Measurements from ENCODE around the gene ARID1B.

Gene ARID1B

DNA sequence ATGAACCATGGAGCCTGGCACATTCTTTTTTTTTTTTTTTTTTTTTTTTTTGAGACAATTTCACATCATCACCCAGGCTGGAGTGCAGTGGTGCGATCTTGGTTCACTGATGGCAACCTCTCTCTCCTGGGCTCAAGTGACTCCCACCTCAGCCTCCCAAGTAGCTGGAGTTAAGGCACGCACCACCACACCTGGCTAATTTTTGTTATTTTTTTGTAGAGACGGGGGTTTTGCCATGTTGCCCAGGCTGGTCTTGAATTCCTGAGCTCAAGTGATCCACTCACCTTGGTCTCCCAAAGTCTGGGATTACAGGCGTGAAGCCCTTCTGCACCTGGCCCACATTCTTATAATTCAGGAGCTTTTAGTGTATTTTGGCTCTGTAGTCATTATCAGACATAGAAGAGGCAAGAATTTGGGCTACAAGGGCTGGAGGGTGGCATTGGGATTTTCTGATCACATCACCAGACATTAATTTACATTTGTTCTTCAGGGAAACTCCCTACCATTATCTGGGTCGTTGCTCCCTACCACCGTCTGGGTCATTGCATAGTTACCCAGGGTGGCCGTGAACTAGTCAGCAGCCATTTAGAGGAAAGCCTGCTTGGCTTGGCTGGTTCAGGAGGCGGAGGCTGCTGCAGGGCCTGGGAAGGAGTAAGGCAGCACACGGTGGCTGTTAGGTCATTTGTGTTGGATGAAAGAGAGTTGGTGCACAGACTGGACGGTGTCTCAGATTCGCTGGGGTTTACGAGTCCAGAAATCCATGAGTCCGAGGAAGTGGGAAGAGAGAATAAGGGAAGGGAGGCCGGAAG, 17.6 kb downstream of the ARID1B start:
- DNase-seq, result no peak

DNA sequence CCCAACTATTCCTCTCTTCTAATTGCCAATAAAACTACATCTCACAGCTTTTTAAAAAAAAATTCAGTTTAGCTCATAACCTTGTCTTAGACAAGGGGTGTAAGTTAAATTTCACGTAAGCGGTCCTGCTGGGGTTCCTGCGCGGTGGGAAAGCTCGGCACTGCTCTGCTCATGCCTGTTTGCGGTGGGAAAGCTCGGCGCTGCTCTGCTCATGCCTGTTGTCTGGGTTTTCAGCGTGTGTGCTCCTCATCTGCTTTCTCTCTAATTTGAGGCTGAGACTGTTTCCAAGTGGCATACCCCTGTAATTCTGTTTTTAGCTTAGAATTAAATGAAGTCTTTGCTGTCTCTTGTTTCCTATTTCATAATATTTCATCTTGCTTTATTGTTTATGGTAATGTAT, 18.6 kb downstream of the ARID1B start:
- peak; percentile 41 for DNase-seq

DNA sequence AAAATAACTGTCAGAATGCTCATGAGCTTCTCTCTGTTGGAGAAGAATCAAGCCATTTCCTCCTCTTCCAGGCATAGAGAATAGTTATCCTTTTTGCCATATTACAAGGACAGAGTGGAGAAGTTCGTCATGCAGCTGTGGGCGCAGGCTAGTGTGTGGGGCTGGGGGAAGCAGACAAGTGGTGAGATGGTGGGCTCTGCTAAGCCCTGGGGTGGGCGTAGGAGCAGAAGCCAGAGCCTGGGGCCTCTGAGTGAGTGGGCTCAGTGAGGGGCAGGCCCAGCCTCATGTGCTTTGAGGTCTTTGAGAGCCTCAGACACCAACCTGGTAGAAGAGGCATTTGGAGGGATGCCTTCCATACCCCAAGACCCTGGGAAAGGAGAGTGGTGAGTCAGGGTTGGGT, 19.4 kb downstream of the ARID1B start:
- no peak for DNase-seq

DNA sequence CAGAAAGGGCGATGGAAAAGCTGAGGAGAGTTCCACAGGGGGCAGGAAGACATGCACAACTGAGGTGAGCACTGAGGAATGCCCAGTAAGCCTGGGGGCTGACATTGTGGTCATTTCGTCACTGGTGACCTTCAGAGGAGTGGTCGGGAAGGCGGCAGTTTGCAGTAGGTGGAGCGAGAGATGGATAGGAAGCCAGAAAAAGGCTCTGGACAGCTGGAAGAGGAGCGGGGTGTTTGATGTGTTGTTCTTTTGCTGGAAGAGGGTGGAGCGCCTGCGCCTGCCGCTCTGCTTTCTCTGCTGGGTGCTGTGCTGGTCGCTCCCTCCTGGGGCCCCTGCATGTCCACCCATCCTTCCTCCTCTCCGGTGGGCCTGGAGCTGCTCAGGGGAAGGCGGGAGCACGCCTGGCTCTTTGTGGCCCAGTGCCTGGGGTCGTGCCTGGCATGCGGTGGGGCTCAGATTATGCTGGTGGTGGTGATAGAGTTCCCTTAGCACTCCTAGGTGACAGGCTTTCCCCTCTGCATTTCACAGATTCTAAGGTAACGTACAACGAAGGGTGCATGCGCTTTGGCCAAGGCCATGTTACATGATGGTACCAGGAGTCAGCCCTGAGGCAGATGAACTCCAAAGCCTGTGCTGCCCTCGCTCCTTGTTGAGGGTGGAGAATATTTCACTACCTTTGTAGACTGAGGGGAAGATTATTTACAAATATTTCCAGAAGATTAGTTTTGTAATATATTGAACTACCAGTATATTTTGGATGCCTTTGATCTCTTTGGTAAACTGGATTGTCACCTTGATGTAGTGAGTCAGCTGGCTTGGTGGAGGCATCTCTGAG, 20.9 kb downstream of the ARID1B start:
- DNase-seq, result no peak

DNA sequence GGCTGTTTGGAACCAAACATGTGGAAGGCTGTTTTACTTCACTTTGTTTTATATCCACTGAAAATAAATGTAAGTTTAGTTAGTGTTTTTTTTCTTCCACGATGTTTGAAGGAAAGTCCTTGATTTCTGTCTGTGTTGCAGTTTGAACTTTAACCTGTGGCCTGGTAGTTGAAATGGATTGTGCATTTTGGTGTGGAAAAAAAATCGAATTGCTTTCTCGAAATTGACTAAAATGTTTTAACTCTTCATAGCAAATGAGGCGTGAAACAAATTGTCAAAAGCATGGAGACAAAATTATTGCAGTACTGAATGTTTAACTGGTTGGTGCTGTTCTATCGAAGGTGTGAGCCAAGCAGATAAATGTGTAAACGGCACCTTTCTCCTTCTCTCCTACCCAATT, 24.5 kb downstream of the ARID1B start:
- no peak for DNase-seq

DNA sequence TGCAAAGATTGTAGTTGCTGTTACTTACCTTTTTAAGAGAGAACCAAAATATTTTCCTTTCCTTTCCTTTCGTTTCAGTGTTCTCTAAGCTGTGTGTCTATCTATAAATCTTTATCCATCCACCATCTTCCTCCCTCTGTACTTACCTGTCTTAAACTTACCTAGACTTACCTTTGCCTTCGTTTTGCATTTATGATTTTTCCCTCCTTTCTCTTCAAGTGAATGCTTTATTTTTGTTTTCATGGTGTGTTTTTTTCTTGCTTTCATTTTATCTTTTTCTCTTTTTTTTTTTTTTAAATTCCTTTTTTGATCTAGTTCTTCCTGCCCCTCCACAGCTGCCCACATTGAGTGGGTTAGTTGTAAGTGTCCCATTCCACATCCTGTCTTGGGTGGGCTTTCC, 26.2 kb downstream of the ARID1B start:
- no peak for DNase-seq

DNA sequence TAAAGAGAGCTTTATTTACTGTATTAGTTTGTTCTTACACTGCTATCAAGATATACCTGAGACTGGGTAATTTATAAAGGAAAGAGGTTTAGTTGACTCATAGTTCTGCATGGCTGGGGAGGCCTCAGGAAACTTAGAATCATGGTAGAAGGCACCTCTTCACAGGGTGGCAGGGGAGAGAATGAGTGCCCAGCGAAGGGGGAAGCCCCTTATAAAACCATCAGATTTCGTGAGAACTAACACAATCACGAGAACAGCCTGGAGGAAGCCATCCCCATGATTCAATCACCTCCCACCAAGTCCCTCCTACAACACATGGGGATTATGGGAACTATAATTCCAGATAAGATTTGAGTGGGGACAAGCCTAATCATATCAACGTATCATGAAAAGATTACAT, 27.2 kb downstream of the ARID1B start:
- DNase-seq, result no peak

DNA sequence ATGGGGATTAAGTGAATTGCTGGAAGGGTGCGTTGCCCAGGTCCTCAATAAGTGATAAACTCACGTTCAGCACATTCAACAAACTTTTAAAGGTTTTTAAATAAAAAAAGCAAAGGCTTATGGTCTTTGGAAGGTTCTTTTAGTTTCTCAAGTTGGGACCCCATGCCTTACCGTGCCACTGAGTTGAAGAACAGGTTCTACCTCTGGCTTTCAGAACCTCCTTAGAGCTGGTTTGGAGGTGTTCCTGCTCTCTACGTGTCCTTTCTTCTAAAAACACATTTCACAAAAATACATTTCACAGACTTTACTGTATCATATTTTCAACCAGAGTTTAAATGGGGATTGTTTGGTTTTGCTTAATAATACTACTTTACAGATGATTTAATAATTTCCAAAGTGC, 29.0 kb downstream of the ARID1B start:
- DNase-seq, result no peak

DNA sequence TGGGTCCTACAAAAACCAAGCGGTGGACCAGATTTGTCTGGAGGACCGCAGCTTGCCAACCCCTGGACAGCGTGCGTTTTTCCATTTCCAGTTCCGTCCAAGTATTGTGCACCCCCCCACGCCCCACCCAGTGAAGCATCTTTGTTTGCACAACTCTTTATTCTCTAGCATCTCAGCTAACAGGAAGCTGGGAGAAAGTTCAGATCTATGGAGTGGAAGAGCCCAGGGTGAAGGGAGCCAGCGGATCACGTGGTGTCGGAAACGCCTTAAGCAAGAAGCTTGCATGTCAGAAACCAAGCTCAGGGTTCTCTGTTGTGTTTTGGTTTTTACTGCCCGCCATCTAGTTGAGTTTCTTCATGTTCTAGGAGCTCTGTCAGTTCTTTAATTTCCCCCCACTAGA, 29.9 kb downstream of the ARID1B start:
- DNase-seq, result no peak

DNA sequence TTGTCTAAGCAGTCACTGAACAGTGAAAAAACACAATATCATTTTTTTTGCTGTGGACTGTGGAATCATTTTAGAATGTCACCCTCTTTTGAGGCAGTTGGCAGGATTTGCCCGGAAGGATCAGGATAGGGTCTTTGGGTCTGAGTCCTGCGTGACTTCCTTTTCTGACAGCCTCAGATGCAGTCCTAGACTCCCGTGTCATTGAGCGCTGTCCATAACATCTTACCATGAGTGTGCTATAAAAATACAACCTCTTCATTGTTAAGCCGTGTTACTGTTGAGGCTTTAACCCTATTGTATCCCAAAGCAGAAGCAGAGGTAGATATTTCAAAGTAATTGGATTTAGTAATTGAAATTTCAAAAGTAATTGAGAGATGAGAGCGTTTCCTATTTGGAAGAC, 30.6 kb downstream of the ARID1B start:
- no peak for DNase-seq

DNA sequence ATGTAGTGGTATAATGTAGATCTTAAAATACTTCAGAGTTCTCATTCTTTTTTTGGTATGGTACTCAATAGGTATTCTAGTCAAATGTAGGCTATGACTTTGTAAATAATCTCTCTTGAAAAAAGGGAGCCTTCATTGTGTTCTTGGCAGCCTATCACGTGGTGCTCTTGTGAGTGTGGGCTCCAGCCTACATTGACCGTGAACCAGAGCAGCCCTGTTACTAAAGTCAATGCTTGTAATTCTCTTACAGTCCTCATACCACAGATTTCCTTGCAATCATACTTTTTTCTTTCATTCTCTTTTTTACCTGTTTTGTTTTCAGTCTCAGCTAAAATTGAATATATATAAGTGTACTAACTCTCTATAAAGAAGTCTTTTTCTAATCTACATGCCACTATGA, 31.1 kb downstream of the ARID1B start:
- DNase-seq, result peak; percentile 61

DNA sequence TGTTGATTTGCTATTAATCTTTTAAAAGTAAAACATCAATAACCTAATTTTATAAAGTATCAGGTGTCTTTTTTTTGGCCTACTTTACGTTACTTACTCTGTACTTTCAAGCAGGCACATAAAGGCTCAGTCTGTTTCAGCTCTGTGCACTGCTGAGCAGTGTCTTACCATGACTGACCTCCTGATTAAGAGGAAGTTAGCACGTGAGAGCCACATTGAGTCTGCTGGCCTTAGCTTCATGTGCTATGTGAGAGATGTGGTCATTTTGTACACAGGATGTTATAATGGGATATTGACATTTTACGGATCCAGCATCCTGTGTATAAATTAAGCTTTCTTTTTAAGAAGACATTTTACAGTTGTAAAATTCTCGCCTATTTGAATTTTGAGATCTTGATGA, 31.9 kb downstream of the ARID1B start:
- DNase-seq, result no peak

DNA sequence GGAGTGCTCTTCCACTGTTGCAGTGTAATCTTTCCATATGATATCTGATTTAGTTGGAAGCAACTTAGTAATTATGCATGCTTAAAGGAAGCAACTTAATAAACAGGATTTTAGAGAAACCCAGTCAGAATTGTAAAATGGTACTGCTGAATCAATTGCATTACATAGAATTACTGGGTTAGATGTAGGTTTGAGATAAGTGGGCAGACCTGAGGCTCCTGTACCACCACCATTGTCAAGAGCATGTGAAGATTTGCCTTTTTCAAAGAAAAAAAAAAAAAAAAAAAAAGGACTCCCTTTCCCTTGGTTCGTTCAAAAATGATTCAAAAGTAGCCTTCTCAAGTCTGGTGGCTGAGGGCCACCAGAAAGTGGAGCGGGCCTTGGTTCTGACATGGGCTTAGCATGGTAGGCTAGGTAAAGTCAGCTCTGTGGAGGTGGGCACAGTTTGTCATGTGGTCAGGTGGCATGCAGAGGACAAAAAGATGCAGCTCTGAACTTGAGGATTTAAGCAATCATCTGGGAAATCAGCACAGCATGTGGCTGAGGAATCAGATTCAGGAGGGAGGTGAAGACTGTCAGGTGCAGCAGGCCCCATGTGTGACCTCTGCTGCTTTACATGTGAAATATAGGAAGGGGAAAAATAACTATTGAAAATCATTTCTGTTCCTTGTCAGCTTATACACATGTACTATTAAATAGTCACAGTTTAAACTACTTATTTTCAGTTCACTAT, 32.4 kb downstream of the ARID1B start:
- no peak for DNase-seq

DNA sequence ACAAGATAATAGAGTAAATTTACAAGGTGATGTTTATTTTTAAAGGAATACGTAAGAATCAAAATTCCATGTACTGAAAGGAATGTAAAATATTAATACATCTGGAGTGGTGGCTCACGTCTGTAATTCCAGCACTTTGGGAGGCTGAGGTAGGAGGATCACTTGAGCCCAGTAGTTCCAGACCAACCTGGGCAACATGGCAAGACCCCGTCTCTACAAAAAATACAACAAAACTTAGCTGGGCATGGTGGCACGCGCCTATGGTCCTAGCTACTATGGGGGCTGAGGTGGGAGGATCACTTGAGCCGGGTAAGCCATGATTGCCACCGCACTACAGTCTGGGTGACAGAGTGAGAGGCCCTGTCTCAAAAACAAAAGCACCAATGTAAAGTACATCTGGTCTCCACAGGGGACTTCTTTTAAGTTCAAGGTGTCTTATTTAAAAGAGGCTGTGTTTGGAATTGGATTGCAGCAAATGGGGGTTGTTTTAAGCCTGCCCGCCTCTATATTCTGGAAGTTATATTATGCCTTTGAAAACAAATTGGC, 36.9 kb downstream of the ARID1B start:
- DNase-seq, result no peak

DNA sequence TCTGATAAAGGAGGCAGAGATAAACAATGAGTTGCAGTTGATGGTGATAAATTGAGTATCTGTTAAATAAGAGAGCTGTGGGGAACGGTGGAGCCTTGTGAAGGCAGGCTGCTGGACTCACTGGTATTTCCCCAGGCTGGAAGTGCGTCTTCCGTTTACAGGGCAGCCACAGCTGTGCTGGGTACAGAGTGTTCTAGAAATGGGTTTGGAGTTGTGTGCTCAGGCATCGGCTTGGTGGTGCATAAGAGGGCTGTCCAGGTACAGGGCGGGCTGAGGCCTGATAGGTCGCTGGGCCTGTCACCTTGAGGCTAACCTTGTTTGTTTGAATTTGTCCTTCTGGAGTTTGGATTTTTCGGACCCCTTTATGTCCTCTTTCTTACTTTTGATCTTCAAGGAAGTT, 39.3 kb downstream of the ARID1B start:
- DNase-seq, result no peak

DNA sequence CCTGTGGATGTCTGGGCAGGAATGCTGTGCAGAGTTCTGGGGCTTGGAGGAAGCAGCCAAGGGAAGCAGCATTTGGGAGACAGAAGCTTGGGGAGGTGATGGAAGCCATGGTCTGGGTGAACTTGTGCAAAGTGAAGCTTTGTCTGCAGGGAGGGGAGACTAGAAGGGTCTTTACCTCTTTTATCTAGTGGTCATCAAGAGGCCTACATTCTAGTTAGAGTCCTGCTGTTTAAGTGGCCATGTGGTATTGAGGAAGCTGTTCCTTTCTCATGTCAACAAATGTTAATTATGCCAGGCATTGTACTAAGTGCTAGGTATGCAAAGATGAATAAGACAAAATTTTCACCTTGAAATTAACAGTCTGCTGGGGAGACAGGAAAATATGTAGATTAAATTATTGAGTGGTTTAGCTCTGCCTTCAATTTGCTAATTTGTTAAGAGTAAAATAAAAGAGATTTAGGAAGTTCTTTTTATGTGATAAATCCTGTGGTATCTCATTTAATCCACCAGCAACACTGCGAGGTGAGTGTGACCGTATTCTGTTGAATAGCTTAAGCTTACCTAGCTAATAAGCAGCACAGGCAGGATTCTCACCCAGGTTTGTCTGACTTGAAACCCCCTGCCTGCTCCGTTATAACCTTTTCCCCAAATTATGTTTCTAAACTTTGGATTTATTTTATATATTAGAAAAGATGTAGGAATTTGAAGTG, 43.1 kb downstream of the ARID1B start:
- DNase-seq, result no peak

DNA sequence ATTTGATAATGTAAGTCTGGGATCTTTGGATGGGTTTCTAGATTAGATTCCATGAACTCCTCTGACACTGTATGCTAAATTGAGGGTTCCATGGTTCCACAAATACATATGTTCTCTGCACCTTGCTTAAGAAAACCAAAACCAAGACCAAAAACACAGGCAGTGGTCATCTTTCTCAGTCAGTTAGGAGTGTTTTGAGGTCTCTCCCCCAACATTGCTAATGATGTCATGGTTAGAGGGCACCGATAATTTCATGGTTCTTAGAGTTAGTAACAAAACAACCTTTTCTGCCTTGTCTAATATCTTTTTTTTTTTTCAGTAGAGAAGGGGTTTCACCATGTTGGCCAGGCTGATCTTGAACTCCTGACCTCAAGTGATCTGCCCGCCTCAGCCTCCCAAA, 44.5 kb downstream of the ARID1B start:
- DNase-seq, result no peak

DNA sequence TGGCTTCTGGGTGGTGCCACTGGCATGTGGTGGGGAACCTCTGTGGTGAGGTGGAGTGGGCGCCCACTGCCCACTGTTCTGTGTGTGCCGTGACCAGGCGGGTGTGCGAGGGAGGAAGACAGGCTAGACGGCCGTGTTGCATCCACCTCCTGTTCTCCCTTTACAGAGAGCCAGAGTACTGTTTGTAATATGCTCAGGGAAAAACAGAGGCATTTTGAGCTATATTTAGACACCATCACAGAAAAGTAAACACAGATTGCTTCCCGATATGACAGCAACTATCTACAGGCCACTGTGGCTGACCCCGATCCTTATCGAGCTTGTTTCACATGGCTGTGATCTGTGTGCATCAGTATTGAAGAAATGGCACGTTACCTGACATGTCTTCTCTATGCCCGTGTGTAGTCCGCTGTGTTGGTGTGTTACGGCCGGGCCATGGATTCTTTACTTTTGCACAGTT, 45.6 kb downstream of the ARID1B start:
- peak; percentile 21 for DNase-seq

DNA sequence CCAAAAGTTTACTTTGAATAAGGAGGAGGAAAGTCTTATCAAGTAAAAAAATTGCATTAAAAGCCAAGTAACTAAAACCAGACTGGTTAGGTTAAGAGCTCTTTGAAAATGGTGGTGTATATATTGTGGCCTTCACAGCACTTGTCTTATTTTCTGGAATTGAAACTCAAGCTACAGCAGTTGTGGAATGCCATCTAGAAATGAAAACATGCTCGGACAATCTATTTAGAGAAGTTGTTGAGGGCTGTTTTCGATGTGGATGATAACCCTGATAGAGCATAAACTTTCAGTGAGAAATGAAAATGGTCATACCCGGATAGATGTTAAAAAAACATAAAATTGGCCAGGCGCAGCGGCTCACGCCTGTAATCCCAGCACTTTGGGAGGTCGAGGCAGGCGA, 47.0 kb downstream of the ARID1B start:
- DNase-seq, result no peak

DNA sequence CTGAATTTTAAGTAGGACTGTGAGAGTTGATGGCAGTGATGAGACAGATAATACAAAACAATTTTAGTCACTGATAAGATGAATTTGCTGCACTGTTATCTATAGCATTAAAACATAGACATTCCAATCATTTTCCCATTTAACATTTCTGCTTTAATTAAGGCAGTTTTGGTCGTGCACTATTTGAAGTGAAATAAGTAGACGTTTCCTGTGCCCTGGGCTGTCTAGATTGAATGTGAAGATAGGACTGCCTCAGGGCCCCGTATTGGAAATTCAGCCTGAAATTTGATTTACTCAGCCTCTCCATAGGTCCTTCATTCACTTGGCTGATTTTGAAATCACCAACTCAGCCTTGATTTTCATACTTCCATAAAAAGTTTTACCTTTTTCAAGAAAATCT, 48.3 kb downstream of the ARID1B start:
- no peak for DNase-seq

DNA sequence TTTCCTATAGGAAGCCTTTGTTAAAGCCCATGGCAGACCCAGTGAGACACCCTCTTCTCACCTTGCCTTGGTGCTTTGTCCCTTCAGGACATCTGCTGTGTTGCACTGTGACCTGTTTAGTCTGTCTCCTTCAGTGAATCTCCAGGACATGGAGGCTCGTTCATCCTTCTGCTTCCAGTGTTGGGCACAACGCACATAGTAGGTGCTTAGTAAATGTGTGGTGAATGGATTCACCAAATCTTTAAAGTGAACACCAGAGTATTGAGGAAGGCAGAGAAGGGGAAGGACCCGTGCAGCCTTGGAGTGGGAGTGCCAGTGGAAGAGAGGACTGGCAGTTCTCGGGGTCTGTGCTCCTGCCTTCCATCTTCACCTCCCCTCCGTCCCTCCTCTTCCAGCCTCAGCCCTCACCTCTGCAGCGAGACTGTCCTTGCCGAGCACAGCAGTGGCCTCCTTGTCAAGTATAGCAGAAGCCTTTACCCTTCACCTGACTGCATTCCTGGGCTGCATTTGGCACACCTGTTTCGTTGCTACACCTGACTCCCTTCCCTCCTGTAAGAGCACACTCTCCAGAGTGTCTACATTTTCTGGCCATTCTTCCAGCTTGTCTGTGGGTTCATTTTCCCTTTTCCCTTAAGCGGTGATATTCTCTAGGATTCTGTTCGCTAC, 49.2 kb downstream of the ARID1B start:
- no peak for DNase-seq

DNA sequence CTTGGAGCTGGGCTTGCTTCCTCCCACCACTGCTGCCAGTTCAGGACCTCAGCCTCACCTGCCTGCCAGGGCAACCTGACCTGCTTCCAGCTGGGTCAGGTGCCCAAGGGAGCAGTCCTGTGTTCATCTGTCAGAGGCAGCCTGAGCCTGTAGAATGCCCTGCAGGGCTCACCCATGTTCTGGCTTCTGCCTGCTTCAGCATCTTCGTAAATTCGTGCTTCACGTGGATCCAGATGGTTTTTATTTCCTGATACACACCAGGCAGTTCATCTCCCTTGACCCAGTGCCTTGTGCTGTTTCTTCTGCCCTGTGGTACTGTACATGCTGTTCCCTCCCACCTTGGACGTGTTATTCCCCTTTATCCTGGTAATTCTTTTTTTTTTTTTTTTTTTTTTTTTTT, 50.2 kb downstream of the ARID1B start:
- no peak for DNase-seq
